Stromal cell of bone marrow (primary cell): Measurements from ENCODE around the gene LNX2.

Experiments
- DNase-seq: peaks from one replicate; pipeline ENCODE4 v3.0.0-alpha.2; 2012; ENCODE audit warnings: low read depth

LNX2 gene

DNA sequence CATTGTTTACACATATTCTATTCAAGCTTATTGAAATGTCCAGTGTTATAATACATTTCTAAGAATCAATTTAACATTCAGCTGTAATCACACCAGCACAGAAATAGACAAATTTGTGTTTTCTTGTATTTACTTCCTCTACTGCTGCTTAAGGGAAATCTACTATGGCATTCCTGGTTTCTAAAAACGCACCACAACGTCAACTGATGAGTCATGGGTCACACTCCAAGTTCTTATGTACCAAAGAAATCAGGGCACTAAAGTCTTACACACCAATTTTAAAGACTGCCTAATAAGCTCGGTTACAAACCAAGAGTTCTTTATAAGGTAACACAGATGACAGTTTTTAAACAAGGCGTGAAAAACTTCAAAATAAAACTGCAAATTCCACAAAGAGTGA, 13.2 kb downstream of the LNX2 start:
- peak; percentile 65 for DNase-seq

- DNase-seq: no peak
Observed at GRCh38 chr13:27605610-27606200, 14.6 kb downstream of the LNX2 start.

GRCh38 chr13:27605099-27605498, 15.2 kb downstream of the LNX2 start:
- DNase-seq: no peak

GRCh38 chr13:27601803-27602202, 18.5 kb downstream of the LNX2 start:
- DNase-seq: no peak

DNA sequence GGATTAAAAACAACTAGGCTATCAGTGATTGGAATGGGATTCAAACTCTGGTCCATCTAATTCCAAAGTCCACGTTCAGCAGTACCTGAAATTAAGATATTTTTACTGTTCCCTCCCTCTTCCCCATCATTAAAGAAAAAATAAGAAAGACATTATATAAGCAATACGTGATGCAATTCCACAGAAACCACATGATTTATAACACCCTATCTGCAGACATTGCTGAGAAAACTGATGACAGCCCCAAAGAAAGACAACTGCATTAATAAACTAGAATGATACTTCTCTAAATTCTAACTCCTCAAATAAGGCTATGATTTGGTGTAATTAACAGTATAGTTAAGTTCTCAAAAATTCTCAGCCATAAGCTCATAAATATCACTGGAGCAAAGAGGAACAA, 19.1 kb downstream of the LNX2 start:
- no peak for DNase-seq

GRCh38 chr13:27600711-27601110, 19.6 kb downstream of the LNX2 start:
- no peak for DNase-seq

- DNase-seq: no peak
Observed at GRCh38 chr13:27599845-27600553, 20.3 kb downstream of the LNX2 start.

GRCh38 chr13:27599096-27599495, 21.2 kb downstream of the LNX2 start:
- no peak for DNase-seq

DNA sequence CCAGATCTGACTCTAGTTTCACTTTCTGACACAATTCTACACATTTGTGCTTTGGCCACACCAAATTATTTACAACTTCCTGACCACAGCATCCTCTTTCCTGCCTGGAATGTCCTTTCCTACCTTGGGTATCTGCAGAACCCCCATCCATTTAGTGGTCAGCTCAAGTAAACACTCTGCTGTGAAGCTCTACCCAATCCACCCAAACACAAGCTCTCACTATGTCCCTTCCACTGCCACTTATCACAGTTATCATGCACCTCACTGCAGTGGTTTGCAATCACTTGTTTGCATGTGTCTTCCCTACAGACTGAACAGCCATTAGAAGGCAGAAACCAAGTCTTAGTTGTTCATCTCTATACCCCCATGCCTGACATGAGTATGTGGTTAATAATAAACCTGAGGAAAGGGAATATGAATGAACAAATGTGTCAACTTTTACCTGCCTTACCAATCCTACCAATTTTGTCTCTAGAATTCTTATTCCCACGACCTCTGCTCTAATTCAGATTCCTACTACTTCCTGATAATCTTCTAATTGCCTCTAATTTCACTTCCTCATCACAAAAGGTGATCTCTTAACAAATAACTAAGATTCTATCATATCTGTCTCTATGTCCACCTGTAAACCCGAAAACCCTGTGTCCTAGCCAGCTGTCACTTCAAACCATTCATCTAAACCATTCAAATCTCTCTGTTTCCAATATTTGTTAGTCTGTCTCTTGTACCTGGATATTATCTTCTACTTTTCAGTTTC, 25.1 kb downstream of the LNX2 start:
- DNase-seq: no peak

GRCh38 chr13:27593267-27593666, 27.1 kb downstream of the LNX2 start:
- DNase-seq: no peak

DNA sequence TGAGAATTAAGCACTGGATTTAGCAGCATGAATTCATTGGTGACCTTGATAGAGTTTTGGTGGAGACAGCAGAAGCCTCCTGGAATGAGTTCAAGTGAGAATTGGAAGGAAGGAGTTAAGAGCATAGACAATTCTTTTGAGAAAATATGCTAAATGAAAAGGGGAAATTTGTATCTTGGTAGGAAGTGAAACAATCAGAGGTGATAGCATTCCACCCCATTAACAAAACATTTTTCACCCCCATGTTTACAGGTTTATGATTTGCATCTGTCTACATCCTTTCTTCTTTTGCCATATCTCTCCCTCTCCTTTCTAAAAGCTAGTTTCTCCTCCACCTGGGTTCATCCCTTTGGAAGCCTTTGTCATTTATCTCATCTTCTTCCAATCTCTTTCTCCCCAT, 27.5 kb downstream of the LNX2 start:
- DNase-seq: no peak

- no peak for DNase-seq
Observed at GRCh38 chr13:27588405-27588804, 31.9 kb downstream of the LNX2 start.

- DNase-seq: no peak
Observed at GRCh38 chr13:27587095-27587746, 33.1 kb downstream of the LNX2 start.

DNA sequence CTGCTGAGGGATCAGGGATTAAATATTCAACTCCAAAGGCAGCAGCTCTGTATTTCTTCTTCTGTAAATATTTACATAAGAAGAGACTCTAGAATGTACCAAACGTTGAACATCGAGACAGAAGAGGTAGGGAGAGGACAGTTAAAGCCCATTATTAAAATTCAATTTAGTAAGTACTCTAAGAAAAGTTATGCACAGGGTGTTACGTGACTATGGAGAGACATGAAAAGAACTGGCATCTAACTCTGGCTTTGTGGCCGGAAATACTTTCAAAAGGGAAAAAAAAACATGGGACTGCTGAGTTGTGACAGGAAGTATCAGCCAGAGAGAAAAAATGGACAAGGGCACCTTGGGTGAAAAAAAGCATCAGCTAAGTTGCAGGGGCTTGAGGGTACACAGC, 36.7 kb downstream of the LNX2 start:
- DNase-seq: no peak

DNA sequence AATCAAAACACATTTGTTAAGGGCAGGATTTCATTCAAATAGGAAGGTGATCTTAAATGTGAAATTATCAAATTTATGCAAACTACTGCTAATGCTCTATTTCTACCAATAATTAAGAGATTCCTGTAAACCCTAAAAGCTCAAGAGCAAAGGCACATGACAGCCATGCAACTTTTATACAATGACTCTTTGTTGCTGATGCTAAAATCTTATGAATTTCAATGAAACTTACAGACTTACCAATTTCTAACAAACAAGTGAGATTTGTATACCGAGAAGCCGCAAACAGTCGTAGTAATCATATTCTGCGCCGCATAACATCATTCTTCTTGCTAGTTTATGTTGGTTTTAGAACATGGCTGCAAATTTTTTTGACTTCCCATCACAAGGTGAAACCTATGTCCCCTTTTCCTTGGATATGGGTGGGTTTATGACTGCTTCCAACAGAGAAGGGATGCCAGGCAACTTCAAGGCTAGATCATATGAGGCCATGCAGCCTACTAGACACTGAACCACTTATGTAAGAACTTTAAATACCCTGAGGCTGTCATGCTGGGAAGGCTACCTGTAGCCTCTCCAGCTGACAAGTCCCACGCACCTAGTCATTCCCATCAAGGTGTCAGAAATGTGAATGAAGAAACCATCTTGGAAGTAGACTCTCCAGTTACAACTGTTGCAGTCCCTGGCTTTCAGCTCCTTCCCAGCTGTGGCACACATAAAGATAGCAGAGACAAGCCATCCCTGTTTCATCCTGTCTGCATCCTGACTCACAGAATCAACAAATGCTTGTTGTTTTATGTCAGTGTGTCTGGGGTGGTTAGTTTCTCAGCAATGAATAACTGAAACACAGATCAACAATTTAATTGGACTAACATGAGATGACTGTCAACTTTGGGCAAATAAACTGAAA, 42.0 kb downstream of the LNX2 start:
- DNase-seq: peak; percentile 13

DNA sequence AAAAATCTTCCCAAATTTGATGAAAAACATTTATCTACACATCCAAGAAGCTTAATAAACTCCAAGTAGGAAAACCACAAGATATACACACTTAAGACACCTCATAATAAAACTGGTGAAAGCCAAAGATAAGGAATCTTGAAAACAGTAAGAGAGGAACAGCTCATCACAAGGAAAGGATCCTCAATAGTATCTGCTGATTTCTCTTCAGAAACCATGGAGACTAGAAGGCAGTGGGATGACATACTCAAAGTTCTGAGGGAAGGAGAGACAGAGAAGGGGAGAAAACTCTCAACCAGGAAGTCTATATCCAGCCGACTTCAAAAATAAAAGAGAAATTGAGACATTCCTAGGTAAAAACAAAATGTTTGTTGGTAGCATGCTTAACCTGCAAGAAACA, 45.7 kb downstream of the LNX2 start:
- DNase-seq: no peak

- DNase-seq: peak; percentile 5
Observed at GRCh38 chr13:27573265-27573664, 47.1 kb downstream of the LNX2 start.

- no peak for DNase-seq
Observed at GRCh38 chr13:27572234-27572901, 48.0 kb downstream of the LNX2 start.

GRCh38 chr13:27570906-27571305, 49.4 kb downstream of the LNX2 start:
- DNase-seq: no peak

DNA sequence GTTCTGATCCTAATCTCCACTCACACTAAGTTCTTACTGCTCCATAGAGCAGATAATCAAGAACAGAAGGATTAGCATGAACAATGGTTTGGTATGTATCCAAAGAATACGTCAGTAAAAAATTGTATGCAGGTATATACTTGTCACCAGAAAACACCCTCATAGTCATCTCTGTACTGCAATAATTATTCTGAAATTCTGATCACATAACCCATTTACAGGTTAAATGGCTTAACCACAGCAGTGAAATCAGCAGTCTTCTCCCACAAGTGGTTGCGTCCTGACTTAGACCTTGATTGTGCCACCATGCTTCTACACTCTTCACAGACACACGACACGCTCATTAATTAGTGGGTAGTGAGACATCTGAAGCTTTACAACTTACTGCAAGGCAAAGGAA, 50.9 kb downstream of the LNX2 start:
- DNase-seq: no peak

DNA sequence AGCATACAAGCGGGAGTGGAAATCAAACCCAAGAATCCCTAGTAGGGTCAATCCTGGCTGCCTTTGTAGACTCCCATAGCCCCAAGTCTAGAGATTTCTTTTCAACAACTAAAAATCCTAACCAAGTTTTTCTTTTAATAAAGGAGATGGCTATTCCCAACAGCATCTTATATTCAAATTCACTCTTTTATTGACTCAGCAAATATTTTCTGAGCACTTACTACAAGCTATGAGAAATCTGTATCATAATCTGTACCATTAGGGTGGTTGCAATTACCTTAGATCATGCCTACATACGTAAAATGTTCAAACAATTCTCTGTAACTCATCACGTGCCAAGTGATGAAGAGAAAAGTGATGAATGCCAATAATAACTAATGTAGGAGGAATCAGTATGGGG, 54.5 kb downstream of the LNX2 start:
- no peak for DNase-seq
